HepG2 (cell line): ENCODE measurements around the gene CIBAR2. TPM values are rescaled to one million over a fixed set of nuclear protein-coding genes. Genes with fewer than 3 reads are reported as not detected.
A peak's percentile ranks its signal among the peaks of the same experiment; 100 is the strongest.

Experiments used
- CCDC6 ChIP-seq: sonication (generic); formaldehyde crosslinking; IDR thresholded peaks from 2 replicates; pipeline ENCODE4 v1.8.1; 2022; ENCODE audit warnings: mild to moderate bottlenecking, missing genetic modification reagents, moderate library complexity
- HBP1 ChIP-seq: IDR thresholded peaks from 2 replicates; pipeline ENCODE4 v1.6.1; 2016; ENCODE audit warnings: low read depth, control low read depth
- KLF16 ChIP-seq, 2 experiments: sonication (generic) in 1 of 2; formaldehyde crosslinking in 1 of 2; IDR thresholded peaks; 2 replicates each; pipeline versions ENCODE4 v1.6.1 to v1.8.0; 2016 to 2023; ENCODE audit warnings: missing genetic modification reagents in 2 of 2, missing compliant biosample characterization in 1 of 2
- MED1 ChIP-seq: sonication (generic); formaldehyde crosslinking; IDR thresholded peaks from 2 replicates; pipeline ENCODE4 v1.4.0; 2020; ENCODE audit warnings: missing genetic modification reagents
- MIXL1 ChIP-seq: IDR thresholded peaks from 2 replicates; pipeline ENCODE4 v1.6.1; 2016
- MXI1 ChIP-seq: IDR thresholded peaks from 3 replicates; pipeline ENCODE4 v1.6.1; 2012; ENCODE audit warnings: low read depth, low read length, inconsistent platforms, borderline replicate concordance
- PAF1 ChIP-seq: IDR thresholded peaks from 2 replicates; pipeline ENCODE4 v1.6.1; 2016; ENCODE audit warnings: missing genetic modification reagents, missing compliant biosample characterization
- REPIN1 ChIP-seq: sonication (generic); formaldehyde crosslinking; IDR thresholded peaks from 2 replicates; pipeline ENCODE4 v1.8.0; 2022; ENCODE audit warnings: missing genetic modification reagents, low read depth, mild to moderate bottlenecking, borderline replicate concordance
- SMARCE1 ChIP-seq: fragments of 450-650 bp; IDR thresholded peaks from 2 replicates; pipeline ENCODE4 v1.6.1; 2017; ENCODE audit warnings: borderline replicate concordance
- THAP7 ChIP-seq: sonication (generic); formaldehyde crosslinking; IDR thresholded peaks from 2 replicates; pipeline ENCODE4 v1.8.1; 2023; ENCODE audit warnings: mild to moderate bottlenecking, missing genetic modification reagents
- TOE1 ChIP-seq: sonication (generic); formaldehyde crosslinking; IDR thresholded peaks from 2 replicates; pipeline ENCODE4 v1.4.0; 2020; ENCODE audit warnings: mild to moderate bottlenecking, missing genetic modification reagents
- UBTF ChIP-seq: sonication (generic); formaldehyde crosslinking; IDR thresholded peaks from 2 replicates; pipeline ENCODE4 v1.4.0; 2020; ENCODE audit warnings: mild to moderate bottlenecking, missing genetic modification reagents
- ZC3H13 ChIP-seq: sonication (generic); formaldehyde crosslinking; IDR thresholded peaks from 2 replicates; pipeline ENCODE4 v1.8.1; 2023; ENCODE audit warnings: mild to moderate bottlenecking, missing genetic modification reagents, moderate library complexity
- ZC3H4 ChIP-seq: sonication (generic); formaldehyde crosslinking; IDR thresholded peaks from 2 replicates; pipeline ENCODE4 v1.4.0; 2020; ENCODE audit warnings: missing genetic modification reagents, borderline replicate concordance
- ZNF138 ChIP-seq: sonication (generic); formaldehyde crosslinking; IDR thresholded peaks from 2 replicates; pipeline ENCODE4 v1.5.0; 2020; ENCODE audit warnings: mild to moderate bottlenecking, low read depth, missing genetic modification reagents
- polyA plus RNA-seq, 8 experiments: library from polyadenylated mRNA; depleted of rRNA in 3 of 8; stranded (reverse) in 7 of 8; unstranded in 1 of 8; fragments of >200 nt; fragmentation: Illumina TruSeq in 4 of 8; extraction: Trizol in 4 of 8; gene quantifications; 2 replicates each; pipeline versions ENCODE4 v1.2.1 to v1.2.3, GENCODE V29; 2011 to 2016; ENCODE audit warnings: low read depth in 4 of 8, missing spikeins in 1 of 8, mixed read lengths in 1 of 8; ENCODE audit not compliant: insufficient read depth in 1 of 8
- total RNA-seq, 5 experiments: library from RNA; depleted of rRNA; stranded (reverse); fragments of >200 nt; fragmentation: Illumina TruSeq; extraction: Trizol; gene quantifications; 2 replicates each; pipeline ENCODE4 v1.2.3, GENCODE V29; 2016; ENCODE audit warnings: low read depth in 1 of 5
- TF ChIP-seq, protein P1 (sequence below), 2 experiments: sonication (generic) in 1 of 2; formaldehyde crosslinking in 1 of 2; IDR thresholded peaks; 2 replicates each; pipeline versions ENCODE4 v1.6.1 to v1.9.0; 2014 to 2022; ENCODE audit warnings: antibody characterized with exemption in 1 of 2, borderline replicate concordance in 1 of 2, inconsistent platforms in 1 of 2, low read depth in 1 of 2, missing genetic modification reagents in 1 of 2
- TF ChIP-seq, protein P2 (sequence below): IDR thresholded peaks from 2 replicates; pipeline ENCODE4 v1.6.1; 2016

The CIBAR2 gene
- total and polyA plus RNA-seq, 2 of the 13 experiments (the other 11 are each of a cell fraction or from before 2014, with no cell fraction given), result not detected

GRCh38 chr16:85136702-85137322 is 24.5 kb upstream of the CIBAR2 start (continued):
- TF ChIP-seq CCDC6 (no peak; the same call in 1 of the 2 replicates), PAF1 (peak; percentile 85; the same call in 1 of the 2 replicates), MXI1 (no peak; the same call in 2 of the 3 replicates), SMARCE1 (no peak), THAP7 (CRISPR knock-in tag) (peak; percentile 89), ZNF138 (0 out of 2 replicates have a peak, but pooled peaks have one; percentile 29), ZC3H13 (CRISPR knock-in tag) (no peak), HBP1 (CRISPR knock-in tag) (0 out of 2 replicates have a peak, but pooled peaks have one; percentile 18), MIXL1 (peak; percentile 53; the same call in 1 of the 2 replicates), MED1 (CRISPR knock-in tag) (peak; percentile 51), KLF16 (CRISPR knock-in tag; IDR thresholded peaks at IDR 0.05) (no peak; a peak in 2 of 4 replicates), TOE1 (CRISPR knock-in tag) (no peak; the same call in 1 of the 2 replicates), REPIN1 (CRISPR knock-in tag) (peak; percentile 99), ZC3H4 (CRISPR knock-in tag) (peak; percentile 79; the same call in 1 of the 2 replicates), UBTF (no peak; the same call in 1 of the 2 replicates)
- TF ChIP-seq, protein P1, sequence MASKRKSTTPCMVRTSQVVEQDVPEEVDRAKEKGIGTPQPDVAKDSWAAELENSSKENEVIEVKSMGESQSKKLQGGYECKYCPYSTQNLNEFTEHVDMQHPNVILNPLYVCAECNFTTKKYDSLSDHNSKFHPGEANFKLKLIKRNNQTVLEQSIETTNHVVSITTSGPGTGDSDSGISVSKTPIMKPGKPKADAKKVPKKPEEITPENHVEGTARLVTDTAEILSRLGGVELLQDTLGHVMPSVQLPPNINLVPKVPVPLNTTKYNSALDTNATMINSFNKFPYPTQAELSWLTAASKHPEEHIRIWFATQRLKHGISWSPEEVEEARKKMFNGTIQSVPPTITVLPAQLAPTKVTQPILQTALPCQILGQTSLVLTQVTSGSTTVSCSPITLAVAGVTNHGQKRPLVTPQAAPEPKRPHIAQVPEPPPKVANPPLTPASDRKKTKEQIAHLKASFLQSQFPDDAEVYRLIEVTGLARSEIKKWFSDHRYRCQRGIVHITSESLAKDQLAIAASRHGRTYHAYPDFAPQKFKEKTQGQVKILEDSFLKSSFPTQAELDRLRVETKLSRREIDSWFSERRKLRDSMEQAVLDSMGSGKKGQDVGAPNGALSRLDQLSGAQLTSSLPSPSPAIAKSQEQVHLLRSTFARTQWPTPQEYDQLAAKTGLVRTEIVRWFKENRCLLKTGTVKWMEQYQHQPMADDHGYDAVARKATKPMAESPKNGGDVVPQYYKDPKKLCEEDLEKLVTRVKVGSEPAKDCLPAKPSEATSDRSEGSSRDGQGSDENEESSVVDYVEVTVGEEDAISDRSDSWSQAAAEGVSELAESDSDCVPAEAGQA (IDR thresholded peaks at IDR 0.05; ENCODE audit: low read depth), result no peak; the same call in 1 of the 2 replicates
- TF ChIP-seq, protein P1 (CRISPR knock-in tag; IDR thresholded peaks at IDR 0.05; ENCODE audit: borderline replicate concordance), result no peak
- TF ChIP-seq, protein P2, sequence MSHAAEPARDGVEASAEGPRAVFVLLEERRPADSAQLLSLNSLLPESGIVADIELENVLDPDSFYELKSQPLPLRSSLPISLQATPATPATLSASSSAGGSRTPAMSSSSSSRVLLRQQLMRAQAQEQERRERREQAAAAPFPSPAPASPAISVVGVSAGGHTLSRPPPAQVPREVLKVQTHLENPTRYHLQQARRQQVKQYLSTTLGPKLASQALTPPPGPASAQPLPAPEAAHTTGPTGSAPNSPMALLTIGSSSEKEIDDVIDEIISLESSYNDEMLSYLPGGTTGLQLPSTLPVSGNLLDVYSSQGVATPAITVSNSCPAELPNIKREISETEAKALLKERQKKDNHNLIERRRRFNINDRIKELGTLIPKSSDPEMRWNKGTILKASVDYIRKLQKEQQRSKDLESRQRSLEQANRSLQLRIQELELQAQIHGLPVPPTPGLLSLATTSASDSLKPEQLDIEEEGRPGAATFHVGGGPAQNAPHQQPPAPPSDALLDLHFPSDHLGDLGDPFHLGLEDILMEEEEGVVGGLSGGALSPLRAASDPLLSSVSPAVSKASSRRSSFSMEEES (CRISPR knock-in tag), result no peak
